ENCODE measurements around the gene PPM1F. TPM values are rescaled to one million over a fixed set of nuclear protein-coding genes. Genes with fewer than 3 reads are reported as not detected.
A peak's percentile ranks its signal among the peaks of the same experiment; 100 is the strongest.

Gene PPM1F
- total RNA-seq, 1 donor from 2014 or later = 28.7 TPM

DNA sequence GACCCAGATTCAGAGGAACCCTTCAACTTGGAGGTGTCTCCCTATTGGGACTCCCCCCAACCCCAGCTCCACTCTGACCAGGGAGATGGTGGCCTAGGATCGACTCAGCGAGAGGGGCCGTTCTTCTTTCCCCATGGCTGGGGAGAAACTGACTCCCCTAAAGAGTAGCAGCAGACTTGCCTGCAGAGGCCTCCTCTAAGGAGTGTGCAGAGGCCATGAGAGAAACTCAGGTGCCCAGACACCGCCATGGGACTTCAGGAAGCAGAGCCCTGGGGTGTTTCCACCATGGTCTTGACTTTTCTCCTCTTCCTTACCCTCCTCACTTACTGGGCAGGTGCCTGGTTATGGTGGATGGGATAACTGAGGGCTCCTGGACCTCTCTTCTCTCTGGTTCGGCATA lies 32.6 kb upstream of the PPM1F start:
- DNase-seq (ENCODE audit: low spot score) = no peak
- Mint-ChIP-seq H3K4me1 (ENCODE audit: low read depth) (peaks cover 15% of the 10 kb centered on the region), H3K27ac (no peak overlapping the region), H3K36me3 (ENCODE audit: low read depth) (no peaks in the 10 kb centered on the region), H3K27me3 (ENCODE audit: insufficient read depth) (no peaks in the 10 kb centered on the region), H3K9me3 (no peaks in the 10 kb centered on the region), H3K4me3 (no peak overlapping the region)
- intact Hi-C loops (cut with micrococcal nuclease) = no loop called here

DNA sequence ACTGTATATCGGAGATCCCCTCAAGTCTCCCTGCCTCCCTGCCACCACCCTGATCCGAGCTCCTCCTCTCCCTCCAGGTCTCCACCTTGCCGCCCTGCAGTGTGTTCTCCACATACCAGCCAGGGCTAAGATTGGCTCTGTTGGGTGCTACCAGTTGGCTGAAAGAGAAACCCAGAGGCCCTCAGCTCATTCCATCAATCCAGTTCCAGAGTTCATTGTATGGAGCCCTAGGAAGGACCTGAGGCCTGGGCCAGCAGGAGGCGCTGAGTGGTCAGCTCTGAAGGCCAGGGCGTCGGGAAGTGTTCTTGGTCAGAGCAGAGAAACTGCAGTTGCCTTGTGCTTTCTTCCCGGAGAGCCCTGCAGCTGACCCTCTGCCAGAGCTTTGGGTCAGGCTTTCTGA lies 32.1 kb upstream of the PPM1F start:
- Mint-ChIP-seq H3K27me3 (ENCODE audit: insufficient read depth) (no peaks in the 10 kb centered on the region), H3K36me3 (ENCODE audit: low read depth) (no peaks in the 10 kb centered on the region), H3K4me3 (peak overlapping the region; percentile 53), H3K4me1 (ENCODE audit: low read depth) (peaks cover 15% of the 10 kb centered on the region), H3K9me3 (no peaks in the 10 kb centered on the region), H3K27ac (no peak overlapping the region)
- intact Hi-C loops (cut with micrococcal nuclease) = loop anchor here (5.0 kb wide), 1 partner anchor 47 kb away; no protein-coding TSS in a partner anchor
- DNase-seq (ENCODE audit: low spot score) = no peak

DNA sequence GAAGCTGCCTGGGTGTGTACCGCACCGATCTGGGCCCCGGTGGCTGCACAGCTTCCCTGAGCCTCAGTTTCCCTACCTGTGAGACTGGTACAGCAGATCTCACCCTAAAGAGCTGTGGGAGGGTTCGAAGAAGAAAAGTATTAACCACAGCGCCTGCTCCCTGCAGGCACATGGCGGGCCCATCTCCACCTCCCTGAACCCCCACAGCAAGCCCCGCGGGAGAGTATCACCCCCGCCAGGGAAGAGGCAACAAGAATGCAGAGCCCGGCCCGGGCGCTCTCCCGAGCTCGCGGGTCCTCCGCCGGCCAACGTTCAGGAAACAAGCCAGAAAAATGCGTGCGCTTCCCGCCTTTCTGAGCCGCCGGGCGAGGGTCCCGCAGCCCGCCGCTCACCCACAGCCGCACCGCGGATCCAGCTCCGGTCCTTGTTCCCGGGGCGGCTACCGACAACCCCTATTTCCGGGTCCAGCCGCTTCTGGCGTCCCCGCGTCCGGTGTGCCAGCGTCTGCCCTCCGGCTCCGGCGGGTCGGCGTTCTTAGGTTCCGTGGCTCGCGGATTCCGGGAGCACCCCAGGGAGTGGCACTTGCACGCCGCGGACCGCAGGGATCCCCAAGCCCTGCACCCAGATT lies 29.8 kb upstream of the PPM1F start, which contains the start of gene TOP3B:
TSS of gene TOP3B (minus strand) at position 450 of the 628 bp plus-strand sequence. CDS start 7,078 bp downstream, outside the sequence.
- peak within 1 kb of the TSS; percentile 89 for H3K4me3 Mint-ChIP-seq
- H3K27me3 Mint-ChIP-seq (ENCODE audit: insufficient read depth) = no peaks in the 10 kb centered on the region
- DNase-seq (ENCODE audit: low spot score) = peak; percentile 79
- peak within 1 kb of the TSS; percentile 52 for H3K27ac Mint-ChIP-seq
- H3K9me3 Mint-ChIP-seq = no peaks in the 10 kb centered on the region
- intact Hi-C loops (cut with micrococcal nuclease) = loop anchor here (1.0 to 5.0 kb wide), 2 partner anchors 10 to 45 kb away; no protein-coding TSS in a partner anchor
- peaks cover 2% of the 10 kb centered on the region for H3K36me3 Mint-ChIP-seq (ENCODE audit: low read depth)
- H3K4me1 Mint-ChIP-seq (ENCODE audit: low read depth) = peaks cover 15% of the 10 kb centered on the region

DNA sequence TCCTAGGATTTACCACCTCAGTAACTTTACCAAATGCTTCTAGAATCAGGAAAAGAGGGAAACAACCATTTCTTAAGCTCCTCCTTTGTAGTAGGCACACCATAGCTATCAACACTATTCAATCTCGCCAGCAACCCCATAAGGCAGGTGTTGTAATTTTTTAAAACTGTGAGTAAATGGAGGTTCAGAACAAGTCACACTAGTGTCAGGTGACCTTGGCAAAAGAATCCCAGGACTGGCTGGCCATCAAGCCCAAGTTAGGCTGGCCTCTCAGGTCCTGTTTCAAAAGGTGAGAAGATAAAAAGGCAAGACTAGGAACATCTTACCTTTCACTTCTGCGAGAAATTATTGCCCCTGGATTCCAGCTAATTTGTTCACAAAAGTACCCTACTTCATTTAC lies 29.2 kb upstream of the PPM1F start:
- Mint-ChIP-seq H3K9me3 (no peaks in the 10 kb centered on the region), H3K36me3 (ENCODE audit: low read depth) (peaks cover 2% of the 10 kb centered on the region), H3K4me3 (peak overlapping the region; percentile 89), H3K27me3 (ENCODE audit: insufficient read depth) (no peaks in the 10 kb centered on the region), H3K27ac (peak overlapping the region; percentile 18), H3K4me1 (ENCODE audit: low read depth) (peaks cover 15% of the 10 kb centered on the region)
- intact Hi-C loops (cut with micrococcal nuclease) = loop anchor here (1.0 to 5.0 kb wide), 2 partner anchors 10 to 45 kb away; no protein-coding TSS in a partner anchor
- DNase-seq (ENCODE audit: low spot score) = no peak

DNA sequence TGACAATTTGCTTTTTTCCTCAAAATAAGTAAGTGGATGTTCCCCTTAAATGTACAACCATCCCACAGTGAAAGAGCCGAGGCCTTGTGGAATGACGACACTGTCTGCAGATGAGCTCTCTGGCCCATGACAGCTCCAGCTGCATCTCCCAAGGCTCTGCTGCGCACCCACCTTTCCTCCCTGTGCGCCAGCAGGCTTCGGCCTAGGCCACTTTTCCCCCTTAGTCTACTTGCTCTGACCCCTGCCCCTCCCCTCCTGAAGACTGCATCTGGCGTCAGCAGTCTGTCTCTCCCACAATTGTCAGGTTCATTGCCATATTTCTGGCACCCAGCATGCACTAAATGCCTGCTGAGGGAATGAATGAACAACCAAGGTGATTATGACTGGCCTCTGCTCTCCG lies 27.9 kb upstream of the PPM1F start:
- Mint-ChIP-seq H3K4me1 (ENCODE audit: low read depth) (peaks cover 15% of the 10 kb centered on the region), H3K4me3 (peak overlapping the region; percentile 89), H3K9me3 (no peaks in the 10 kb centered on the region), H3K36me3 (ENCODE audit: low read depth) (peaks cover 5% of the 10 kb centered on the region), H3K27ac (no peak overlapping the region), H3K27me3 (ENCODE audit: insufficient read depth) (no peaks in the 10 kb centered on the region)
- no peak for DNase-seq (ENCODE audit: low spot score)
- intact Hi-C loops (cut with micrococcal nuclease) = loop anchor here (5.0 kb wide), 1 partner anchor 43 kb away; no protein-coding TSS in a partner anchor

DNA sequence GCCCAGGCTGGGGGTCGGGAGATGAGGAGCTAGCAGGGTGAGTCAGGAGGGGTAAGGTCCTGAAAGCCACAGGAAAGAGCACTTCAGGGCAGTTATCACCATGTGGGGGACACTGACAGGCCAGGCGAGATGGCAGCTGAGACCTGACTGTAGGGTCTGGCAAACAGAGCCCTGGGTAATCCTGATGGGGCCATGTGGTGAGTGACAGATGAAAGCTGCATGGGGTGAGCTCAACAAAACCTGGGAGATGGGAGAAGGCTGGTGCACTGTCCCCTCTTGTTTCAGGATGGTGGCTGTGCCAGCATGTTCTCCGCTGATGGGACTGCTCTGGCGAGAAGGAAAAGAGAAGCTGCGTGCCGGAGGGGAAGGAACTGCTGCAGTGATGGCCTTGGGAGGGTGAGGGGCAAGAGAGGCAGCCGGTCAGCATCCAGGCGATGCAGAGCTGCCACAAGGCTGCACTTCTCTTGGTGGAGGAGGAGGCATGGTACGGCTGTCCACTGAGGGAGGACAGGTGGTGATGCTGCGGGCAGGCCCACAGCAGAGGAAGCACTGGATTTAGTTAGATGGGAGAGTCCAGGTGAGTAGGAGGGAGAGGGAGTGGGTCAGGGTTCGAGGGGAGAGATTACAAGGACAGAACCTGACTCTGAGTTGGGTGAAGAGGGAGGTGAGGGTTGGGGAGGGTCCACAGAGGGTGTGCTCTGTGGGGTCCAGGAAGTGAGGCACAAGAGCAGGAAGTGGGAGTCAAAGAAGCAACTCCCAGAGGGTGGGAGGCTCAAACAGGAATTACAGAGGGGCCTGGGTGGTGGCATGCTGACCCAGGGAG lies 26.1 kb upstream of the PPM1F start:
- no peaks in the 10 kb centered on the region for H3K27me3 Mint-ChIP-seq (ENCODE audit: insufficient read depth)
- no peaks in the 10 kb centered on the region for H3K9me3 Mint-ChIP-seq
- H3K4me1 Mint-ChIP-seq (ENCODE audit: low read depth) = peaks cover 15% of the 10 kb centered on the region
- no peak overlapping the region for H3K27ac Mint-ChIP-seq
- intact Hi-C loops (cut with micrococcal nuclease) = no loop called here
- peaks cover 11% of the 10 kb centered on the region for H3K36me3 Mint-ChIP-seq (ENCODE audit: low read depth)
- DNase-seq (ENCODE audit: low spot score) = no peak
- peak overlapping the region; percentile 52 for H3K4me3 Mint-ChIP-seq

DNA sequence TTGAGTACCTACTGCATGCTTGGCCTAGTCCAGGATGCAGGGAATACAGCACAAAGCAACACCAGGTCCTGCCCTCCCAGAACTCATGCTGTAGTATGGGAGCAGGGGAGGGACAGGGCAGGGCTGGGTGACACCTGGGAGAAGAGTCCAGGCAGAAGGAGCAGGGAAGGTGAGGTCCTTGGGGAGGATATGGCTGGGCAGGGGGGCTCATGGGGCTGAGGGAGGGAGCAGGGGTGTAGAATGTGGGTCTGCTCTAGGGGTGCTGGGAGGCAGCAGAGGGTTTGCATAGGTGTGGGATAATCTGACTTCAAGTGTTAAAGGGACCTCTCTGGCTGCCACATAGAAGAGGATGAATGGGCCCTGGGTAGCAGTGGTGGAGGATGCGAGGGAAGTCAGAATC lies 25.2 kb upstream of the PPM1F start:
- peak overlapping the region; percentile 25 for H3K27ac Mint-ChIP-seq
- no peak overlapping the region for H3K4me3 Mint-ChIP-seq
- no peaks in the 10 kb centered on the region for H3K27me3 Mint-ChIP-seq (ENCODE audit: insufficient read depth)
- no peaks in the 10 kb centered on the region for H3K9me3 Mint-ChIP-seq
- peaks cover 15% of the 10 kb centered on the region for H3K4me1 Mint-ChIP-seq (ENCODE audit: low read depth)
- H3K36me3 Mint-ChIP-seq (ENCODE audit: low read depth) = peaks cover 11% of the 10 kb centered on the region
- intact Hi-C loops (cut with micrococcal nuclease) = no loop called here
- DNase-seq (ENCODE audit: low spot score) = no peak

DNA sequence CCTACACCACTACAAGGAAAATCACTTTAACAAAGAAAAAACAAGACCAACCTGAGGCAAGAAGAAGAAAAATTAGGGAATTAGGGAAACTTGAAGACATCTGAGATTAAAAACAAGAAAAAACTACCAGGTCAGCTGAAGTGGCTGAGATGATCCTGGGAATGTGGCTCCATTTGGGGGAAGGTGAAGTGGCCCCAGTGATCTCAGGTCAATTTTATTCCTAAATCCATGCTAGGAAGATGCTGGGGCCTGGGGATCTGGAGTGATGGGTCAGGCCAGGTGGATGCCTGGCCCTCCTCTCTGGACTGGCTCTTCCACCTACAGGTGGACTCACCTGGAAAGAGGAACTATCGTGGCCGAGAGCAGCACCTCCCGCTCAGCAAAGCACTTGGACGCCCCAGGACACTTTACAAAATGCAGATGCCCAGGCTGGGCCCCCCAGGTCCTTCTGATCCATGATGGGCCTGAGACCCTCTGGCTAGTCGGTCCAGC lies 23.3 kb upstream of the PPM1F start:
- no peaks in the 10 kb centered on the region for H3K9me3 Mint-ChIP-seq
- H3K27me3 Mint-ChIP-seq (ENCODE audit: insufficient read depth) = no peaks in the 10 kb centered on the region
- intact Hi-C loops (cut with micrococcal nuclease) = no loop called here
- peaks cover 17% of the 10 kb centered on the region for H3K36me3 Mint-ChIP-seq (ENCODE audit: low read depth)
- no peak overlapping the region for H3K27ac Mint-ChIP-seq
- peaks cover 1% of the 10 kb centered on the region for H3K4me1 Mint-ChIP-seq (ENCODE audit: low read depth)
- no peak for DNase-seq (ENCODE audit: low spot score)
- no peak overlapping the region for H3K4me3 Mint-ChIP-seq

DNA sequence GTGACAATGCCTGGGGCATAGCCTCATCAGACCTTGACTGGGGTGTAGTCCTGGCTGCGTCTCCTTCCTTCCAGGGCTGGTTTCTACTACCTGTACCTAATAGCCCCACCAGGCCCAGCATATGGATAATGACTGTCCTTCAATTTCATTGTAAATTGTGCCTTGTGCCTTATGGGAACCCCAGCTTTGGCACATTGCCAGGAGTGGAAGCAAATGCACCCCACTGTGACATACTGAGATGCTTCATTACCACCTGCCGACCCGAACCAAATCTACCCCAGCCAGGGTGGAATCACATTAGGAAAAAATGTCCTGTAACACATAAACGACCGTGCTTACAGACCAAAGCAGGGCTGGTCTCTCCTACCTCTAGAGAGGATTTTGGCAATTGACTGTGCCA lies 22.6 kb upstream of the PPM1F start:
- no peak overlapping the region for H3K4me3 Mint-ChIP-seq
- intact Hi-C loops (cut with micrococcal nuclease) = no loop called here
- H3K4me1 Mint-ChIP-seq (ENCODE audit: low read depth) = no peaks in the 10 kb centered on the region
- no peaks in the 10 kb centered on the region for H3K27me3 Mint-ChIP-seq (ENCODE audit: insufficient read depth)
- no peaks in the 10 kb centered on the region for H3K9me3 Mint-ChIP-seq
- H3K27ac Mint-ChIP-seq = no peak overlapping the region
- H3K36me3 Mint-ChIP-seq (ENCODE audit: low read depth) = peaks cover 21% of the 10 kb centered on the region
- no peak for DNase-seq (ENCODE audit: low spot score)

DNA sequence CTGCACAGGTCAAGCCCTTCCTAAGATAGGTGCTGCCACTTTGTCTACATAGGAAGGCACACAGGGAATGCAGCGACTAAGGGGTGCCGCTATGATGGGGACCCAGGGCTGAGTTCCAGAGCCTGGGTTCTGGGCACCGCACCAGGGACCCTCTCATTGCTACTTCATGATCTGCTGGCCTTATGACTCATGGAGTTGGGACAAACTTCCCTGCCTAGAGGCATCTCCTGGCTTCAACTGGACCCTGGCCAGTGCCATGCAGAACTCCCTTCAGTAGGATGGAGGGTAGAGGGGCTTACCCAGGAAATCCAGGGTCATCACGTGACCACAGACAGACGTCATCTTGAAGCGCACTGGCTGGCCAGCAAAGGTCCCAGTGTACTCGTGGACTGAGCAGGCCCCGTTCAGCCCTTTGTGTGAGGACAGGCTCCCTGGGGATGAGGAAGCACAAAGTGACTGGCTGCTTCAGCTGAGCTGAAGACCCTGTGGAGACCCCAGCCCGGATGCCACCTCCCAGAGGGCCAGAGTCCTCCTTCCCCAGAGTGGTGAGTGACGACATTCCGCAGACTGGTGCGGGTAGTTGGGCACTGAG lies 21.5 kb upstream of the PPM1F start:
- intact Hi-C loops (cut with micrococcal nuclease) = no loop called here
- DNase-seq (ENCODE audit: low spot score) = no peak
- no peaks in the 10 kb centered on the region for H3K27me3 Mint-ChIP-seq (ENCODE audit: insufficient read depth)
- peaks cover 20% of the 10 kb centered on the region for H3K36me3 Mint-ChIP-seq (ENCODE audit: low read depth)
- no peak overlapping the region for H3K4me3 Mint-ChIP-seq
- H3K4me1 Mint-ChIP-seq (ENCODE audit: low read depth) = no peaks in the 10 kb centered on the region
- H3K9me3 Mint-ChIP-seq = no peaks in the 10 kb centered on the region
- H3K27ac Mint-ChIP-seq = no peak overlapping the region

DNA sequence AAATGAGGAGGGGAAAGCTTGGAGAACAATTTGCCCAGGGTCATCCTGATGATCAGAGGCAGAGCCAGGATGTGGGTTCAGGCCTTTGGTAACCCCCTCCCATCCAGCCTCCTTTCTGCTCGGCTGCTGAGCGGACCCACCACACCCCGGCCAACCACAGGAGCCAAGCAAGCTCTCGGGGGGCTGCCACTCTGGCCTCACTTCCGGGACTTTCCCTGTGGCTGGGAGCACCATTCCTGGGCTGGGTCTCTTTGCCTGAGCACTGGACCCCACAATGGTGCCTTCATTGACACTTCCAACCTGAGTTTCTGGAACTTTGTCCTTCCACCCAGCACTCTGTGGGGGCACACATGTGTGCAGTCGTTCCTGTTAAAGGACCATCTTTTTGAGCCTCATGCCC lies 20.2 kb upstream of the PPM1F start:
- no peaks in the 10 kb centered on the region for H3K4me1 Mint-ChIP-seq (ENCODE audit: low read depth)
- no peak overlapping the region for H3K27ac Mint-ChIP-seq
- H3K9me3 Mint-ChIP-seq = no peaks in the 10 kb centered on the region
- peaks cover 24% of the 10 kb centered on the region for H3K36me3 Mint-ChIP-seq (ENCODE audit: low read depth)
- DNase-seq (ENCODE audit: low spot score) = no peak
- H3K27me3 Mint-ChIP-seq (ENCODE audit: insufficient read depth) = no peaks in the 10 kb centered on the region
- no peak overlapping the region for H3K4me3 Mint-ChIP-seq
- intact Hi-C loops (cut with micrococcal nuclease) = loop anchor here (1.0 kb wide), 1 partner anchor 9 kb away; the partner anchor contains the start of gene TOP3B

DNA sequence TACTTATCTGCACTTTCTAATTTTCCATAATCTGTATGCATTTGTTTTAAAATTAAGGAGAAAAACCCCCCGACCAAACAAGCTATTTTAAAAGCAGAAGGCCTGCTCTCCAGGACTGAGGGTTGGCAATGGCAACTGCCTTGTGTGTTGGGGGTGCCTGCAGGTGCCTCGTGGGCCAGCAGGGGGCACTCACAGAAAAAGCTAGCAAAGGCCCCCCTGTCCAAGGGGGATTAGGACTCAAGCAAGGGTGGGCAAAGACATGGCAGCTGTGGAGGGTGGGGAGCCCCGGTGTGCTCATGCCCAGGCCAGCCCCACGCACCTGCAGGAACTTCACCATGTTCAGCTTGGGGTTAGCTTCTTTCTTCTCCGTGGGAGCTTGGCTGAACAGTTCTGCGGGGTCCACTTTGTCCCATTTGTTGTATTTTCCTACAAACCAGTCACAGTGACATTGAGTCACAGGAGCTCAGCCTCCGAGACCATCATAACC lies 19.7 kb upstream of the PPM1F start:
- peak; percentile 24 for DNase-seq (ENCODE audit: low spot score)

More for the DNA sequence above, 19.7 kb upstream of the PPM1F start:
- Mint-ChIP-seq H3K27me3 (ENCODE audit: insufficient read depth) (no peaks in the 10 kb centered on the region), H3K9me3 (no peaks in the 10 kb centered on the region), H3K4me3 (no peak overlapping the region), H3K27ac (no peak overlapping the region), H3K4me1 (ENCODE audit: low read depth) (no peaks in the 10 kb centered on the region), H3K36me3 (ENCODE audit: low read depth) (peaks cover 26% of the 10 kb centered on the region)
- intact Hi-C loops (cut with micrococcal nuclease) = loop anchor here (1.0 kb wide), 1 partner anchor 10 kb away; the partner anchor contains the start of gene TOP3B

Measured in activated T-helper 1 cell treated with anti-CD3 and anti-CD28 coated beads, Interleukin-12 subunit alpha, Interleukin-12 subunit beta, Interleukin-2, Interleukin-4 antibody, amounts not matched to agents 30 ng/mL and 10 ng/mL and 1 ng/mL, durations not matched to agents 14 hours and 24 hours and 36 hours (primary cell).